Activated naive CD4-positive, alpha-beta T cell treated with anti-CD3 and anti-CD28 coated beads, Interleukin-2, amount 50 U/mL, for 16 hours (primary cell): ENCODE data around the gene RAD54L.
"Not testable (repeated sequence)": the region's sequence is repeated elsewhere in the genome, so short reads cannot be mapped to it uniquely, and the experiment has no call there.

Experiments
- DNase-seq: peaks from one replicate; pipeline ENCODE4 v3.0.0-alpha.2; 2020

Gene RAD54L

GRCh38 chr1:46242918-46243317 is 4.6 kb upstream of the RAD54L start:
- DNase-seq, result no peak

- not testable (repeated sequence) for DNase-seq
Observed at GRCh38 chr1:46243831-46244230, 3.7 kb upstream of the RAD54L start.

DNA sequence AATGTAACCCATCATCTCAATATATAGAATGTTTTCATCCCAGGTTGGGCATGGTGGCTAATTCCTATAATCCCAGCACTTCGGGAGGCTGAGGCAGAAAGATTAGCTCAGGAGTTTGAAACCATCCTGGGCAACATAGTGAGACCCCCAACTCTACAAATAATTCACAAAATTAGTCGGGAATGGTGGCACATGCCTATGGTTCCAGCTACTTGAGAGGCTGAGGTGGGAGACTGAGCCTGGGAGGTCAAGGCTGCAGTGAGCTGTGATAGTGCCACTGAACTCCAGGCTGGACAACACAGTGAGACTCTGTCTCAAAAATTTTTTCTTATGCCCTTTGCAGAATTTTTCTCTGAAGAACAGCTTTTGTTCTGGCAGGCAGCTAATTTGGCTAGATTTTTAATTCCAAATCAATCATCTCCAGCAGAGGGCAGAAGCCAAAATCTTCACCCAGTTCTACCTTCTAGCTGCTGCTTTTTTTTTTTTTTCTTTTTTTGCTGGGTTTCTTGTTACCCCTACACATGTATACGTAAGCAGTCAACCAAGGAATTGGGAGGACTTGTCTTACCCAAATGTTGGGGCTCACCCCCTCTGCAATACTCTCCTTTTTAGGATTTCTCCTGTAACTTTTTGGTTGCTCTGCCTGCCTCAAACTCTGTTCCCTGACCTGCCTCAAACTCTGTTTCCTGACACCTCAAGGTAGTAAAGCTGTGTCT is 2.7 kb upstream of the RAD54L start:
- DNase-seq, result no peak

DNA sequence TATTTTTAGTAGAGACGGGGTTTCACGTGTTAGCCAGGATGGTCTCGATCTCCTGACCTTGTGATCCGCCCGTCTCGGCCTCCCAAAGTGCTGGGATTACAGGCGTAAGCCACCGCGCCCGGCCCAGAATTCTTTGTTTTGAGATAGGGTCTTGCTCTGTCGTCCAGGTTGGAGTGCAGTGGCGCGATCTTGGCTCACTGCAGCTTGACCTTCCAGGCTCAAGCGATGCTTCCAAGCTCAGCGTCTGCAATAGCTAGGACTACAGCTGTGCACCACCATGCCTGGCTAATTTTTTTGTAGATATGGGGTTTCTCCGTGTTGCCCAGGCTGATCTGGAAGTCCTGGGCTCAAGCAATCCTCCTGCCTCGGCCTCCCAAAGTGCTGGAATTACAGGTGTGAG is 1.4 kb upstream of the RAD54L start:
- not testable (repeated sequence) for DNase-seq

DNA sequence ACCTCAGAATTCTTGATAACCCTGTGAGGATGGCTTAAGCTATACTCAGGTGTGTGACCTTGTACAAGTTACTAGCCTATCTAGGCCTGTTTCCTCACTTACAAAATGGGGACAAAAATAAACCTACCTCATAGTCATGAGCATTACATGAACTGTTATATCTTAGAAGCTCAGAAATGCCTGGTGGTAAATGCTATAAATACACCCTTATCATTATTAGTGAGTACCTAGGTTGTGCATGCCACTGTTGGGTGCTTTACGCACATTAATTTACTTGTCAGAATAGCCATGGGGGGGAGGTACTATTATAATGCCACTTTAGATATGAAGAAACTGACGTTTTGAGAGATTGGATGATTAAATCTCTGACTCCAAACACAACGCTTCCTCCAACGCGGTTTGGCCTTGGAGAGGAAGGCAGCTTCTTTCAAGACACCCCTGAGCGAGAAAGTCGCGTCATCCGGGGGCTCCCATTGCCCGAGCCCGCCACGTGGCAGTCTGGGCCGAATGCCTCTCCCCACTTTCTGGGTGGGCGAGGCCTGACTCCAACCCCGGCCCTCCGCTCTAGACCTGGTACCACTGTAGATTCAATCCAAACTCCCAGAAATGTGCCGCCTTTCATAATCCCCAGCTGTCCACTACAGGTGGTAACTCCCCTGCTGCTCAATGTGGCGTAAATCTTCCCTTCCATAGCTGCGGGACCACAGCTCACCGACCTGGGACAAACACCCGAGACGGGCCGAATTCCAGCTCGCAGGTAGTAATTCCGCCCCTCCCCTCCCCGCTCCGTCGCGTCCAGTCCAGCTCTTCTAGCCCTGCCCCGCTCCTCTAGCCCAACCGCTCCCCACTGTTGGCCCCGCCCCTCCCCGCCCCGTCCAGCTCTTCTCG is 771 bp upstream of the RAD54L start:
- peak; percentile 69 for DNase-seq

DNA sequence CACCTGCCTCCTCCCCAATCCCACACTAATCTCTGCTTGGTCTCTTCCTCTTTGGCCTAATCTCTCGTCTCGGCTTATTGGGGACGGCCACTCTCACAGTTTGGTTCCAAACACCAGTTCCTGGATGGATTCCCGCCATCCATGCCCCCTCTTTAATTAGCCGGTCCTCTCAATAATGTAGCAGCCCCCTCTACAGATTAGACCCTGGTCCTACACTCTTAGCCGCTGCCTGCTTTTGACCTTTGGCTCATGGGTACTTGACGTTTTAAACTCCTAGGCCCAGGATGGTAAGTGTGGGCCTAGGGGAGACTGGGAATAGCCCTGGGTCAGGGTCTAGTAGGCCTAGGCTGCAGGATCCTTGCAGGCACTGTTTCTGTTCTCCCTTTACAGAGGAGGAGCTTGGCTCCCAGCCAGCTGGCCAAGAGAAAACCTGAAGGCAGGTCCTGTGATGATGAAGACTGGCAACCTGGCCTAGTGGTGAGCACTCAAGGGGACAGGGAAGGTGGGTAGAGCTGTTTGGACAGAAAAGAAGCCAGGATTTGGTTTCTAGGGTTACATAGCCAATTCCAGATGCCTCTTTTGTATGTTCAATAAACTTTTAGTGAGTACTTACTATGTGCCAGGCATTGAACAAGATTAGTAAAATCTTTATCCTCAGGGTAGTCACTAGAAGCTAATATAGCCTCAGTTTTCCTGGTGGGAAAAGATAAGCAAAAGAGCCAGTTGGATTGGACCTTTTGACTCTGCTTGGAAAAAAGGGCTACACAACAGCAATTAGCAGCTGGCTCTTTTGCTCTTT is 758 bp downstream of the RAD54L start:
- no peak for DNase-seq

DNA sequence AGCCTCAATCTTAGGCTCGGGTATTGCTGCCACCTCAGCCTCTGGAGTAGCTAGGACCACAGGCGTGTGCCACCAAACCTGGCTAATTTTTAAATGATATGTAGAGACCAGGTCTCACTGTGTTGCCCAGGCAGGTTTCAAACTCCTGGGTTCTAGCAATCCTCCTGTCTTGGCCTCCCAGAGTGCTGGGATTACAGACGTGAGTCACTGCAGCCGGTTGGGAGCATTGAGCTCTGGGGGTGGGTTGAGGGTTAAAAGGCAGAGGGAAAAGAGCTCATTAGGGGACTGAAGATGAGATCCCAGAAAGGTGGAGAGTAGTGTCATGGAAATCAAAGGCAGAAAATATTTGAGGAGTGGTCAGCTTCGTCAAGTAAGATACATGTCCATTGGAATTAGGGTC is 7.1 kb downstream of the RAD54L start:
- DNase-seq, result no peak

DNA sequence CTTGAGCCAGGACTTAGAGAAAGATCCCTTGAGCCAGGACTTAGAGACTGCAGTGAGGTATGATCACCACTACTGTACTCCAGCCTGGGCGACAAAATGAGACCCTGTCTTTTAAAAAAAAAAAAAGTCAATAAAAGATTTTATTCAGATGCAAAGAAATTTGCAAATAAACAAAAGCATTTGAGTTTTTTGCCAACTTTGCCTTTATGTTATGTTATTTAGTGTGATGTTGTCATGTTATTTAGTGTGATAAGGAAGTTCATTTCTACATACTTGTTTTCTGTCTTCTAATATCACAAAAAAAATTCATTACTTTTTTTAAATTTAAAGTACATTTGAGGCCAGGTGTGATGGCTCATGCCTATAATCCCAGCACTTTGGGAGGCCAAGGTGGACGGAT is 9.0 kb downstream of the RAD54L start:
- no peak for DNase-seq

GRCh38 chr1:46262508-46262907 is 14.9 kb downstream of the RAD54L start:
- no peak for DNase-seq

GRCh38 chr1:46263146-46263545 is 15.6 kb downstream of the RAD54L start:
- DNase-seq, result no peak

- DNase-seq, result no peak
Observed at GRCh38 chr1:46268578-46268977, 21.0 kb downstream of the RAD54L start.

GRCh38 chr1:46274225-46275029 is 26.9 kb downstream of the RAD54L start:
- no peak for DNase-seq

GRCh38 chr1:46275030-46275337 is 27.4 kb downstream of the RAD54L start:
- no peak for DNase-seq

- DNase-seq, result no peak
Observed at GRCh38 chr1:46277658-46278373, 30.3 kb downstream of the RAD54L start.

- no peak for DNase-seq
Observed at GRCh38 chr1:46278807-46279206, 31.2 kb downstream of the RAD54L start.

DNA sequence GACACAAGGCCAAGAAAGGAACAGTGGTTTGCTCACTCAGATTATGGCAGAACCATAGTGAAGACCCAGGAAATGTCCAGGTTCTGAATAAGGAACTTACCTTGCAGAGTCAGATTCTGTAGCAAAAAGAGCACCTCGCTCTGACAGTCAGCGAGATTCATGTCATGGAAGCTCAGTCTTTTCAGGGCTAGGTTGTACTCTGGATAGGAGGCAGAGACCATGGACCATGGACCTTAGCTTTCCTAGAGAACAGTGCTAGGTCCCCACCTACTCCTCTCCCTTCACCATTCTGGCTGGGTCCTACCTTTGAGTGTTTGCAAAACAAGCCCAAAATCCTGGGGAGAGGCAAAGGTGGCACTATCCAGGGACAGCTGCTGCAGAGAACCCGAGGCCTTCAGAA is 32.5 kb downstream of the RAD54L start:
- no peak for DNase-seq

DNA sequence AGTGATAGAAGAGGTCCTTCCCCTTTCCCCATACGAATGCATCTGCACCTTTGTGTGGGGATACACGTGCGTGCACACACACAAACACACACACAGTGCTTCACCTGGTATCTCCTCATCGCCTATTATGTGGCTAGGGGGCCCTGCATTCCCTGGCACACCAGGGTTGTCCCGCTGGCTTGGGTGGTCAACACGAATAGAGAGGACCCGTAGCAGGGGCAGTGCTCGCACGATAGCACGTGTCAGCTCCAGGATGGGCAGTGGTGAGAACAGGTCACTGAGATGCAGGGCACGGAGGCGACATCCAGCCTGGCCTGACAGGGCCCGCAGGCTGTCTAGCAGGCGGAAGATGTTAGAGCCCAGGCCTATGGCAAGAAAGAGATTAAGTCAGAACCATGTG is 33.5 kb downstream of the RAD54L start:
- DNase-seq, result no peak

GRCh38 chr1:46284058-46284457 is 36.5 kb downstream of the RAD54L start:
- no peak for DNase-seq

DNA sequence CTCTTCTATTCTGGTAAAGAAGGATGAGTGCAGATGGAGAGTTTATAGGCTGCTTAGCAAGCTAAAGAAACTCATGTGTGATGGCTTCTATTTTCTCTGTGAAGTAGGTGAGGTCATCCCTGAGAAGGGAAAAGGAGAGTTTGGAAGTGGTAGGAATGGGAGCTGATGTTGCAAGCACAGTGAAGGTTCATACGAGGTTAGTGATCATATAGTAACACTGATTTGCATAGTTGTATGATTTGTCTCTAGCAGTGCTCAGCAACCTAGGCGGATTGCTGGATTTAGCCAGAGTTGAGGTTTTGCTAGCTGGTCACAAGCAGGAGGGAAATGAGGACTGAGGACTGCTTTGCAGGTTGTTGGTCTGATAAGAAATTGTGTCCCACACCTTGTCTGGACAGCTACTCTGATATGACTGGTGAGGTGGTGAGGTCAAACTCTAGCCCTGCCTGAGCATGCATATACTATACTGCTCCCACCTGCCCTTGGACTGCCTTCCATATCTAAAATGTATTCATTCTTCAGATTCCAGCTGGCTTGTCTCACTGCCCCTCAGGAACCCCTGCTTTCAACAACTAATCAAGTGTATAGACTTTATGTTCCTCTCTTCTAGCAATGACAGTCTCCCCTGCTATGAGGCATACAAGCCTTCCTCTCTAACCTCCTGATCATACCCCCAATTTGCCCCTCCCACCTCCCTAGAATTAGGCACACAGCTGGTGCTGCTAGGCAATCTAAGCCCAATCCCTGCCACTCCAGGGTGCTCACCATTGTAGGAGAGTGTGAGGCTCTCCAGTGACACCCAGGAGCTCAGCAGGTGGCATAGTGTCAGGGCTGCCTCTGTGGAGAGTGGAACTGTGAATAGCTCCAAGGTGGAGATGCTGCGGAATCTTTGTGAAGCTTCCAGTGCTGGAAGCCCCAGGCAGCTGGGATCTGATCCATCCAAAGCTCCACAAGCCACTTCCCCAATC is 37.3 kb downstream of the RAD54L start:
- no peak for DNase-seq

DNA sequence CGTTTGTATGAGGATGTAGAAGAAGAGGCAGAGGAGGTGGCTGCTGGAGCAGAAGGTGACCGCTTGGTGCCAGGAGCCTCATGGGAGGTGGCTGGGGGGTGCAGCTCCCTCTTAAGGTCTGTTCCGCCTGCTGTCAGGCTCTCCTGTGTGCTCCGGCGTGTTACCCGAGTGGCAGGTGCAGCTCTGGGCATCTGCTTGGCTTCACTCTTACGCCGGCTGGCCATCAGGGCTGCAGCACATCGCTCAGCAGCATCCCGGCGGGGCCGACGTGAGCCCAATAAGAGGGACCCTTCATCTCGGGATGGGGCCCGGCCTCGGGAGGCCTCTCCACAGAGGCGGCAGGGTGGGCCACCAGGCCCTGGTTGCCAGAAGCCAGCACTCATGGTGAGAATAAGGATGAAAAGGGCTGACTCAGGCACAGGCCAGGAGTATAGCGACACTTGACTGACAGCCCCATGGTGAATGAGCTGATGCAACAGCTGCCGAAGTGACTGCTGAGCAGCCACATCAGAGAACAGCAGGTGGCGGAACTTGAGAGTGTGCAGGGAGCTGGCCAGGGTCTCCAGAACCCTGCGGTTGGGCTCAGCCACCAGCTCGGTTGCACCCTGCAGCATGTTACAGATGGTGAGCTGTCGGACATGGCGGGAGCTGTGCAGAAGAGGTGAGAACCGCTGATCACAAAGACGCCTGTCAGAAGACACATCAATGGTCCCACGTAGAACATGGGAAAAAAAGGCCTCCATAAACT is 38.3 kb downstream of the RAD54L start:
- peak; percentile 41 for DNase-seq
